ENCODE results near the gene CBX6.

CBX6 gene

DNA sequence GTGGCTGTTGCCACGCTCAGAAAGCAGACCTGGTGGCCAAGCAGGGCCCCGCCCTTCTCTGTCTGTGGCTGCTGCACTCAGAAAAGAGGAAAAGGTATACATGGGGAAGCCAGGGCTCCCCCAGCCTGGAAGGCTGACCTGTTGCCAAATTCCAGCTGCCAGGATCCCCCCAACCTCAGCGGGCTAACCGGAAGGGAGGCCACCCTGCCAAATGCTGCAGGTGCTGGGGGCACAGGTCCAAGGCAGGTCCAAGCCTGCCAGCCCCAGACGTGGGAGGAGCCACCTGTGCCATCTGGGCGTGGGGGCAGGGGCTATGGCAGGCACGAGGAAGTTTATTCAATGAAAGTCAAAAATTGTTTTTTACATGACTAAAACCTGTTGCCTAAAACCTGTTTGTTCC, 30.8 kb downstream of the CBX6 start:
- FAIRE-seq (no peak), DNase-seq (ENCODE audit: low spot score) (no peak)

GRCh38 chr22:38840129-38840528, 31.9 kb downstream of the CBX6 start:
- DNase-seq (ENCODE audit: low spot score) (no peak), FAIRE-seq (no peak)

- no peak for DNase-seq (ENCODE audit: low spot score)
- FAIRE-seq: no peak
Measured at GRCh38 chr22:38839686-38840085, 32.3 kb downstream of the CBX6 start.

DNA sequence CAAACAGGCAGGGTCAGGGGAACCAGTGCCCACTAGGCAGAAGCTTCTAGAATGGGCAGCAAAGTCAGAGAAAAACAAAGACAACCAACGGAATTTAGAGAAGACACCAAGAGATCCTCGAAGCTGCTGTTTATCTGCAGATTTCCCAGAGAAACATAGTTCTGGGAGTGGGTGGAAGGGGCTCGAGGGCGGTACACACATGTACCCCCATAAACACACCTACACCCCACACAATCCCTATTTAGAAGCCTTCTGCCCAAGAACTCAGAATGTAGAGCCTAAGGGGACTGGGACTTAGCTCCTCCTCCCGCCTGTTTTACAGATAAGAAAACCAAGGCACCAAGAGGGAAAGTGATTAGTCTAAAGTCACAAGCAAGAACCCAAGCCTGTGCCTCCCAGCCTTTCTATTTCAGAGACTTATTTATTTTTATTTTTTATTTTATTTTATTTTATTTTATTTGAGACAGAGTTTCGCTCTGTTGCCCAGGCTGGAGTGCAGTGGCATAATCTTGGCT, 34.5 kb downstream of the CBX6 start:
- DNase-seq (ENCODE audit: low spot score) (no peak), FAIRE-seq (no peak)

DNA sequence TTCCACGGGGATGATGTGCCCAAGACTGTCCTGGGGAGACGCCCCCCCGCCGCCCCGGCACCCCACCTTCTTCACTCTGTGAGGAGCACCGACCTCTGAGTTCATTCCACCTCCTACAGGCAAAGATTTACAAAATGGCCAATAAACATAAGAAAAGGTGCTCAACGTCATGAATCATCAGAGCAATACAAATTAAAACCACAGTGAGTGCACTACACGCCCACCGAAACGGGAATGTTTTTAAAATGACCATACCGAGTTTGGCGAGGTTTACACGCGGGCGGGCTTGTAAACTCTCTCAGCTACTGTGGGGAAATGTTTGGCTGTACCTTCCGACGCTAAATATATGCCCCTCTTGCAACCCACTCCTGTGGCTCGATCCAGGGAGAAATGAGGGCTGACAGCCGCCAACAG, 36.1 kb downstream of the CBX6 start:
- no peak for DNase-seq (ENCODE audit: low spot score)
- no peak for FAIRE-seq

DNA sequence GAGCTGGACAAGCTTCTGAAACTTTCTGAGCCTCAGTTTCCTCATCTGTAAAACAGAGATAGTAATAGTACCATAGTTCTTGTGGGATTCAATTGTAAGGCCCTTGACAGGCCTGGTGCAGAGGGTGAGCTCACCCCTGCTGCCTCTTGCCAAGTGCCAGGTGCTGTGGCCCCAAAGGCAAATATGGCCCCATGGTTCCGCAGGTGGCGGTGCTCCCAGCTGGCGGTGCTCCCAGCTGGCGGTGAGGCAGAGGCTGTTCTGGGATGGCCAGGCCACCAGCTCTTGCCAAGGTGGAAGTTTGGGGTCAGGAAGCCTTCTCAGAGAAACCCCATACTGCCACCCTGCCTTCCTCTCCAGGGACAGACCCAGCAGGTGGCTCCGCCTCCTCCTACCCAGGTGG, 37.0 kb downstream of the CBX6 start:
- FAIRE-seq (no peak), DNase-seq (ENCODE audit: low spot score) (no peak)

DNA sequence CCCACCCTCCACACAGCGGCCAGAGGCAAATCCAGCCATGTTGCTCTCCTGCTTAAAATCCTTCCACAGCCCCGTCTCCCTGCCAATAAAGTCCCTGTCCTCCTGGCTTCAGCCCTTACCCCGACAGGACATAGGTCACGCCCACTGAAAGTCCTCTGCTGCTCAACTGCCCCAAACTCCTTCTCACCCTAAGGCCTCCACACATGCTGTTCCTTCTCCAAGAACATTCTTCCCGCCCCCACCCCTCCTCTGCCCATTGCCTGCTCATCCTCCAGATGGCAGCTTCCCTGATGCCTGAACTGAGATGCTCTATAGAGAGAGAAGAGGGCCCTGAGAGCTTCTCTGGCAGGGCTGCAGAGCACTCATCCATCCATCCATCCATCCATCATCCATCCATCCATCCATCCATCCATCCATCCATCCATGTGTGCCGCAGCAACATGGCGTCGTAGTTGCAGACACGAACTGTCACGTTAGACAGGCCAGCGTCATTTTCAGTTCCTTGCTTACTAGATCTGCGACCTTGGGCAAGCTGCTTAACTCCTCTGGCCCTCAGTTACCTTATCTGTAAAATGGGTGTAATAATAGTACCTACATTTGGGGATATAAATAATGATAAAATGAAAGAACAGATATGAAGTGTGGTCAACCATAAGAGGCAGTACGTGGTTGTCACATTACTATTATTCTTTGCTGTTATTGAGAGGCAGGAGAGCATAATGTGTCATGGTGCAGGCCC, 37.6 kb downstream of the CBX6 start:
- FAIRE-seq (no peak), DNase-seq (ENCODE audit: low spot score) (no peak)

GRCh38 chr22:38833061-38833460, 39.0 kb downstream of the CBX6 start:
- FAIRE-seq (no peak), DNase-seq (ENCODE audit: low spot score) (no peak)

- no peak for DNase-seq (ENCODE audit: low spot score)
- no peak for FAIRE-seq
Measured at GRCh38 chr22:38832005-38832978, 39.7 kb downstream of the CBX6 start.

- DNase-seq (ENCODE audit: low spot score): peak; percentile 63
- FAIRE-seq: peak; percentile 80
Measured at GRCh38 chr22:38831166-38831945, 40.7 kb downstream of the CBX6 start.

DNA sequence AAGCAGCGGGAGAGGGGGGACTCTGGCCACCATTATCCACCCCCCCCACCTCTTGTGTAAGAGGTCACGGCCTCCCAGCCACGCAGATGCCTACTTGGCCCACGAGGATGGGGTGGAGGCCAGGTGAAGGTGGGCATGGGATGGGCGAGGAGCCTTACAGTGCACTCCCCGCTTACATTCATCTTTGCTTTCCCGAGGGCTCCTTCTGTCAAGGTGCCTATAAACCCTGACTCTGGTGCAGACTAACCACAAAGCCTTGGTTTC, 41.2 kb downstream of the CBX6 start:
- FAIRE-seq (no peak), DNase-seq (ENCODE audit: low spot score) (no peak)

- no peak for DNase-seq (ENCODE audit: low spot score)
- no peak for FAIRE-seq
Measured at GRCh38 chr22:38830026-38830844, 41.8 kb downstream of the CBX6 start.

GRCh38 chr22:38829485-38829884, 42.5 kb downstream of the CBX6 start:
- FAIRE-seq (no peak), DNase-seq (ENCODE audit: low spot score) (no peak)

GRCh38 chr22:38828616-38829205, 43.3 kb downstream of the CBX6 start:
- FAIRE-seq: no peak

GRCh38 chr22:38828191-38828590, 43.8 kb downstream of the CBX6 start:
- DNase-seq (ENCODE audit: low spot score) (no peak), FAIRE-seq (no peak)

More at GRCh38 chr22:38828616-38829205, 43.3 kb downstream of the CBX6 start:
- no peak for DNase-seq (ENCODE audit: low spot score)

GRCh38 chr22:38827510-38827909, 44.5 kb downstream of the CBX6 start:
- FAIRE-seq: no peak
- no peak for DNase-seq (ENCODE audit: low spot score)

DNA sequence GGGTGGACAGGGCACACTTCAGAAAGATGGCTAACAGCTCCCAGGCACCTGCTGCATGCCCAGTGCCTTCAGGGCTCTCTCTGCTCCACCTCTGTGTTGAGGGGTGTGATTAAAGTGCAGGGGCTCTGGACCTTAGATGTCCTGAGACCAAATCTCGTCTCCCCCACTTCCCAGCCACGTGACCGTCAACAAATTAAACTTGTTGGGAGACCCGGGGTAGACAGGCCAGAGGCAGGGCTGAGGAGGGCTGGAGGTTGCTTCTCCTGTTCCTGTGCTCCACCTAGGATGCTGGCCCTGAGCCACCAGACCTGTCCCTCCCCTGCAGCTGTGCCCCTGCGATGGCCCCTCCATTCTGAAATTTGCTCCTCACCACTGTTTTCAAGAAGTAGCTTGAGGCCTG, 45.2 kb downstream of the CBX6 start:
- no peak for FAIRE-seq
- DNase-seq (ENCODE audit: low spot score): no peak

GRCh38 chr22:38826386-38826785, 45.6 kb downstream of the CBX6 start:
- DNase-seq (ENCODE audit: low spot score) (no peak), FAIRE-seq (no peak)

DNA sequence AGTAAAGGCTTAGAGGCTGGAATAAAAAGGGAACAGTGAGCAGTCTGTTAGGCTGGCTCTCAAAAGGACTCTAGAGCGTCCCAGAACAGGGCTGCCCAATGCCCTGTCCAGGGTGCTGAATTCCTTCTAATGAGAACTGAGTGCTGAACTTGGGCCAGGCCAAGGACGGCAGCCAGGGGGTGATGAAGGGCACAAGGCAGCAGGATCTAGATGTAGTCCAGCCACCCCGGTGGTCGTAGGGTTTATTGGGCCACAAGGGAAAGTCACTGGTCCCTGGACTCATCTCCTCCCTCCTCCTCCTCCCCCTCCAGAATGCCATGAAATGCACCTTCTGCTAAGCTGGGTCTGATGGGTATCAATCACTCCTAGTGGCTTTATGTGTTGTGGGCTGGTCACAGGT, 47.4 kb downstream of the CBX6 start:
- FAIRE-seq (no peak), DNase-seq (ENCODE audit: low spot score) (peak; percentile 34)

GRCh38 chr22:38823637-38824036, 48.4 kb downstream of the CBX6 start:
- FAIRE-seq: no peak
- no peak for DNase-seq (ENCODE audit: low spot score)

DNA sequence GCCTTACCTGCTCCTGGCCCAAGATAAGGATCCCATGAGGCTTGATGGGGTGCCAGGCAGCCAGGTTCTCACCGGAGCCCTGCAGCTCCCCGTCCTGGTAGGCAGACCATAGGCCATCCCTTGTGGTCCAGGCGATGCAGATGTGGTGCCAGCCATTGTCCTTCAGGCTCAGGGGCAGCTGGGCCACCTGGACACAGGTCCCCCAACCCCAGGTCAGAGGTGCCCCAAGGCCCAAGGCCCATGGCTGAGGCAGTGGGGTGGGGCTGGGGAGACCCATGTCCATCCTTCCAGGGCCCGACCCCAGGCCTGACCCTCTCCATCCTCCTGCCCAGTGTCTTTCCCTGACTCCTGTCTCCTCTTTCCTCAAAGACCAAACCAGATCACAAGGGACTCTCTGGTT, 48.9 kb downstream of the CBX6 start:
- no peak for DNase-seq (ENCODE audit: low spot score)
- FAIRE-seq: no peak
